GM19099 (cell line): ENCODE results near the gene ZSWIM6.

Experiments used
- POLR2A ChIP-seq: IDR thresholded peaks from 3 replicates; pipeline ENCODE4 v1.6.1; 2011; ENCODE audit warnings: low read depth; ENCODE audit not compliant: insufficient read length; ENCODE audit errors: extremely low read depth

Gene ZSWIM6

DNA sequence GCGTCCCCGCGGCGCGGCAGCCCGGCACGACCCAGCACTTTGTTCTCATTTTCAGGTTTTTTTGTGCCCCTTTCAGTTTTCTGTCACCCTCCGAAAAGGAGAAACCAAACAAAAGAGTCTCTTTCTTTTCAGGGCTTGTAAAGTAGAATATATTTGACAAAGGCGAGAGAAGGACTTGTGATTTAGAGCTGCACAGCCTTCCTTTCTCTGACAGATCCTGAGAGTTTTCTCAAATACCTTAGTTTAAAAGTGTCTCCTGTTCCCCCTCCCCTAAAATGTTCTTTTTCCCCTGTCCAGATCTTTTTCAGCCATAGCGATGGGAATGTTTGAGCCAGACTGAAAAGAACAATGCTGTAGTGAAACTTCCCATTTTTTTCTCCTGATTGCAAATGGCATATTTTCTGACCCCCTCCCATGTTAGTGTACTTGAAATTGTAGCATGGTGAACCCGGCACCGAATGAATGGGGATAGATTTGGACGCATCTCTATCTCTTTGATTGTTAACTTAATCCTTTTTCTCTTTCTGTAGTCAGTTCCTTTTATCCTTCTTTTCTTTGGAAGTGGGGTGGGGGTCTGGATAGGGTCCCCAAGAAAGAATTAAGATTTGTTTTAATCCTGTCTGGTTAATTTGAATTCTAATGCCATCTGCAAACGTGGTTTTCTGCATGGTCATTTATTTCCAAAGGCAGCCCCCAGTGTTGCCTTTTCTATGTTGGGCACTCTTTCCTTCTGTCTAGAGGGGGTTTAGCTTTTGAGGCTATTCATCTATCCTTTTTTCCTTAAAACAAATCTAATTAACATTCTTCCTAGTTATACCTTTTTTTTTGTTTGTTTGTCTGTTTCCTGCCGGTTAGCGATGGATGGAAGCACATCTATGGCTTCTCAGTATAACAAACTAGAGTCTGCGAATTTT lies 2.2 kb downstream of the ZSWIM6 start:
- TF ChIP-seq POLR2A: no peak

- no peak for TF ChIP-seq POLR2A
These were observed 3.0 kb downstream of the ZSWIM6 start for GRCh38 chr5:61334868-61335615.

DNA sequence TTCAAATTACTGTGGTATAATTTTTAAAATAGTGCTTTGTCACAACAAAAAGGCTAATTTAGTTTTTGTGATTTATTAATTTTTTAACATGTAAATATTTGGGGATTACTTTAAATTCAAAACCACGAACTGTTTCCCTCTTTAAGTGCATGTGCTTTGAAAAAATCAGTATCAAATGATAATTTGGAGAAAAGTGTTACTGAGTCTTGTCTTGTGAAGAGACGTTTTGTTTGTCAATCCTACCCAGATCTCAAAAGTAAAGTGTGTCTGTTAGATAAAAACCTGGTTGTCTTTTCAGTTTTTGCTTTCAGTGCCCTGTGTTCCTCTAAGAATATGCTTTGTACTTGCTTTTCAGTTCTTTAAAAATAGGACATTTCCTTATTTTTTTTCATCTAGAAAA lies 7.7 kb downstream of the ZSWIM6 start:
- no peak for TF ChIP-seq POLR2A

DNA sequence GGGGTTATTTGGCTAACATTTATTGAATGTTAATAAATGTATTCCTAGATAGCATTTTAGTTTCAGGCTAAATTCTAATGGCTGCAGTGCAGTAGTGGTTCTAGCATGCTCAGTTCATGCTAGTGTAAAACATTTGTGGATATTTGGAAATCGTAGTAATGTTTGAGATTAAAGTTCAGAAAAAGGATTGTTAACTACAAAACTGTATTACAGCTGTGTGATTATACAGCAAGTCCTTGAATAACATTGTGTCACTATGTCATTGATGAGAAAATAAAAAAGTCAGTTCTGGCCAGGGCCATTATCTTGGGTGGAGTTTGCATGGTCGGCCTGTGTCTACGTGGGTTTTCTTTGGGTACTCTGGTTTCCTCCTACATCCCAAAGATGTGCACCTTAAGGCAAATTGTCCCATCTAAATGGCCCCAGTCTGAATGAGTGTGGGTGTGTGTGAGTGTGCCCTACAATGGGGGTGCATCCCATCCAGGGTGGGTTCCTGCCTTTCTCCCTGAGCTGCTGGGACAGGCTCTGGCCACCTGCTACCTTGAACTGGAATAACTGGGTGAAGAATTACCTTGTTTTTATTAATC lies 8.8 kb downstream of the ZSWIM6 start:
- TF ChIP-seq POLR2A: no peak

GRCh38 chr5:61342071-61342501 lies 10.0 kb downstream of the ZSWIM6 start:
- no peak for TF ChIP-seq POLR2A

GRCh38 chr5:61344187-61344944 lies 12.3 kb downstream of the ZSWIM6 start:
- no peak for TF ChIP-seq POLR2A

- no peak for TF ChIP-seq POLR2A
These were observed 14.5 kb downstream of the ZSWIM6 start for GRCh38 chr5:61346511-61346910.

- no peak for TF ChIP-seq POLR2A
These were observed 15.0 kb downstream of the ZSWIM6 start for GRCh38 chr5:61347080-61347479.

DNA sequence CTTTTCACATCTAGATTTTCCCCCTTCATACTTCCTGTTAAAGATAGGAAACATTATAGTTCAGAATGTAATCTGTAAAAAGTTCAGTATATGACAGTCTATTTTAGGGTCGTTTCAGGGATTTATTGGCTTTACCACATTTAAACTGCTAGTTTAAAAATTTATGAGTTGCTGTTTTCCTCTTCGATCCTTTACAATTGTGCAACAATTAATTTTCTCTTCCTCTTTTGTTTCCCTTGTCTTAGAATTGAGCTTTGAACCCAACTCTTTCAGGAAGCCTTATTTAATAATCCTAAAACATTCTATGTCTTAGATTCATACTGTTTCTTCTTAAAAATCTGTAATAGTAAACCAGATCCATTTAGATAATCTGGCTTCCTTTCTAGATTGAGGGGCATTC lies 16.4 kb downstream of the ZSWIM6 start:
- no peak for TF ChIP-seq POLR2A

- TF ChIP-seq POLR2A: no peak
These were observed 17.9 kb downstream of the ZSWIM6 start for GRCh38 chr5:61349935-61350334.

DNA sequence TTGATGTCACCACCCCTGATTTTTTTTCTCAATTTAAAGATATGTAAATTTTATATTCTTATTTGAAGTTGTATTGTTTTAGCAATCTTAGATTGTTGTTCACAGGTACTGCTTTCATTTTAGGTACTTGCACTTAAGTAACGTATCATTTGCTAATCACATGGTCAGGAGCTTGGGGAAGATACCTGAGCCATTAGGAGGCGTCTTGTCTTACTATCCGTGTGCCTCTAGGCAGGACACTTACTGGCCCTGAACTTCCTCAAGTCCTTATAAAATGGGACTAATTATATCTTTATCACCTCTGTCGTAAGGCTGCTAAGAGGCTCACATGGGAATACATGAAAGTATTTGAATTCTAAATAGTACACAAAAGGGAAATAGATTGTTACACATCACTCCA lies 18.5 kb downstream of the ZSWIM6 start:
- TF ChIP-seq POLR2A: no peak

- TF ChIP-seq POLR2A: no peak
These were observed 19.7 kb downstream of the ZSWIM6 start for GRCh38 chr5:61351733-61352132.

GRCh38 chr5:61352180-61352579 lies 20.1 kb downstream of the ZSWIM6 start:
- TF ChIP-seq POLR2A: no peak

DNA sequence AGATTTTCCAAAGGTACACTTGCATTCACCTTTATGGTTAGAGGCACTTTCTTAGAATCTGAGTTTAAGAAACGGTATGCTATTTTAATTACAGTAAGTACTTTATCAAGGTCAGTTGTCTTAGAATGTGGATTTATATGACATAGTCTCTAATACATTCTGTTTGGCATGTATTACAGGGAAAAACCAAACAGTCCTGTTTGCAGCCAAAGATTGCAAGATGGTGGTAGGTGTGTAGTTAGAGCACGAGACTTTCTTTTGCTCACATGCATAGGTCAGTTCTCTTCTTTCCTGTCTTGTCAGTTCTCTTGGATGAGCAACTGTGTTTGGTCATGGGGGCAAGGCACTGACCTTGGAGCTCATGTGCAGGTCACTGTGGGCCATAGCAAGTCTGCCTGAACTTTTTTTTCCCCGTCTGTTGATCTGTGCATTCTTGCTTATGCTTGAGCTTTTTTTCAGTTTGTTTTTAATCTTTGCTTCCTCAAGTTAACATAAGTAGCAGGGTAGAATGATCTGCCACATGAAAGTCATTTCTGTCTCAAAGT lies 20.6 kb downstream of the ZSWIM6 start:
- no peak for TF ChIP-seq POLR2A

DNA sequence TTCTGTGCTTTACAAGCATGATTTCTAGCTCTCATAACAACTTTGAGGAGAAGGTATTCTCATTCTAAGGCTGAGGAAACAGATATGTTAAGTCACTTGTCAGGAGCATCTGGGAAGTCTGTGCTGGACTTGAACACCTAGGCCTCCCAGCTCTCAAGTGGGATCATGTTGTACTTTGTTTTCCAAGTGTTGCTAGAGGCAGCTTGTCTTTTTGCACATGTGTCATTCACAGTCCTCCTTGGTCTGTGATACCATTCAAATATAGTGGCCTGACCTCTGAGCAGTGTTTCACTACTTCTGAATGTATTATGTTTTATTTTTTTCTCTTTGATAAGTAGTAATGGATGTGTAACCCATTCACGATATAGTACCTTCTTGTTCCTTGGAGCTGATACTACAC lies 21.2 kb downstream of the ZSWIM6 start:
- TF ChIP-seq POLR2A: no peak
